GM10266 (cell line): ENCODE data around the gene RPL37.
"Not testable (repeated sequence)": the region's sequence is repeated elsewhere in the genome, so short reads cannot be mapped to it uniquely, and the experiment has no call there.

Experiments
- DNase-seq: peaks from one replicate; pipeline ENCODE4 v3.0.0; 2012; ENCODE audit errors: extremely low spot score
- CTCF ChIP-seq: IDR thresholded peaks from 2 replicates; pipeline ENCODE4 v1.5.1; 2012; ENCODE audit warnings: mild to moderate bottlenecking, low read depth; ENCODE audit not compliant: control insufficient read depth, insufficient read depth; ENCODE audit errors: missing control alignments

RPL37 gene

GRCh38 chr5:40798801-40799210, 36.2 kb downstream of the RPL37 start:
- no peak for DNase-seq
- TF ChIP-seq CTCF, result no peak

GRCh38 chr5:40798012-40798800, 36.8 kb downstream of the RPL37 start, which contains the start of gene PRKAA1:
Gene PRKAA1 (minus strand): TSS chr5:40798374. CDS start chr5:40798189, 185 bp downstream.
- DNase-seq, result peak; percentile 95

GRCh38 chr5:40797273-40798011, 37.6 kb downstream of the RPL37 start:
- no peak for TF ChIP-seq CTCF
- peak; percentile 50 for DNase-seq

More at GRCh38 chr5:40798012-40798800, 36.8 kb downstream of the RPL37 start, which contains the start of gene PRKAA1:
- TF ChIP-seq CTCF, result peak; percentile 79

GRCh38 chr5:40796487-40796889, 38.5 kb downstream of the RPL37 start:
- TF ChIP-seq CTCF, result no peak
- DNase-seq, result no peak

GRCh38 chr5:40794877-40795276, 40.1 kb downstream of the RPL37 start:
- not testable (repeated sequence) for DNase-seq

GRCh38 chr5:40794340-40794739, 40.7 kb downstream of the RPL37 start:
- DNase-seq, result not testable (repeated sequence)

- not testable (repeated sequence) for DNase-seq
Observed at GRCh38 chr5:40792691-40793090, 42.3 kb downstream of the RPL37 start.

- no peak for DNase-seq
- no peak for TF ChIP-seq CTCF
Observed at GRCh38 chr5:40791715-40792139, 43.3 kb downstream of the RPL37 start.
